GM19324 (cell line): ENCODE measurements around the gene CCM2.

Experiments
- ATAC-seq: cut with Tn5 transposase; IDR thresholded peaks from one replicate; pipeline ENCODE4 v1.9.1; 2021; ENCODE audit warnings: mild to moderate bottlenecking, moderate library complexity; ENCODE audit not compliant: unreplicated experiment, low FRiP score

Gene CCM2

DNA sequence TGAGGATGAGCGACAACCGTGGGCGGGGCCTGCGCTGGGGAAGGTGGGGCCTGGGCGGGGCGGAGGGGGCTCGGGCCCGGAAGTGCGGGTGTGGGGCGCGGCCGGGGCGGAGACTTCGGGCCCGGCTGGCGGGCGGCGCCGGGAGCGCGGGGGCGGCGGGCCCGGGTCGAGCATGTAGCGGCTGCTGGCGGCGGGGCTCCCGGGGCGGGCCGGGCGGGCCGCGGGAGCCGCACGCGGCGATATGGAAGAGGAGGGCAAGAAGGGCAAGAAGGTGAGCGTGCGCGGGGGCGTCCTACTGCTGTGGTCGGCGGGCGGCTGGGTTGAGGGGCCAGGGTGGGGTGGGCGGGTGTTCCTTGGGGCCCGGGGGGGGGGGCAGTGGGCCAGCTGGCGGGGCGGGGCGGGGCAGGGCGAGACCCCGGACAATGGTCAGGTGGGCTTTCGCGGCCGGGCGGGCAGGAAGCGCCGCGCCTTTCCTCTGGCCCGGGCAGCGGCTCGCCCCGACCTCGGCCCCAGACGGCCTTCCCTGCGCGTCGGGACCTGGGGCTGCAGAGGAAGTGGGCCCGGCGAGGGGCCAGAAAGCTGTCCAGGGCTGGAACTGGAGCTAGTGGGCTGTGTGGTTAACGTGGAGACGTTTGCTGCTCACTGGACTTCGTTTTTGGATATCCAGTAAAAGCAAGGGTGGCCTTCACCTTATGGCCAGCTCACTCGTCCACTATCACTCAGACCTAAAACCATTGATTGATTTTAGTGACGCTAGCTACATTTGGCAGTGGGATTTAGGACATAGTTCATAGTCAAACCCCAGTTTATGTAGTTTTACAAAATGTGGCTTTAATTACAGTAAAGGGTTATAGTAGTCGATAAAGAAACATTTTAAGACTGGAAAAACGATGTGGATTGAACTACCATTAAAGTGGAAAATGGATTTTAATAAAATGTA, at the start of gene CCM2:
CCM2 (plus strand) TSS at position 109 of the 940 bp plus-strand sequence; CDS start at position 242, 133 bp downstream.
- ATAC-seq, result peak; percentile 2

- no peak for ATAC-seq
These were observed 46.8 kb upstream of the CCM2 start for GRCh38 chr7:44953156-44953555.

- ATAC-seq, result no peak
These were observed 44.3 kb upstream of the CCM2 start for GRCh38 chr7:44955733-44956132.

DNA sequence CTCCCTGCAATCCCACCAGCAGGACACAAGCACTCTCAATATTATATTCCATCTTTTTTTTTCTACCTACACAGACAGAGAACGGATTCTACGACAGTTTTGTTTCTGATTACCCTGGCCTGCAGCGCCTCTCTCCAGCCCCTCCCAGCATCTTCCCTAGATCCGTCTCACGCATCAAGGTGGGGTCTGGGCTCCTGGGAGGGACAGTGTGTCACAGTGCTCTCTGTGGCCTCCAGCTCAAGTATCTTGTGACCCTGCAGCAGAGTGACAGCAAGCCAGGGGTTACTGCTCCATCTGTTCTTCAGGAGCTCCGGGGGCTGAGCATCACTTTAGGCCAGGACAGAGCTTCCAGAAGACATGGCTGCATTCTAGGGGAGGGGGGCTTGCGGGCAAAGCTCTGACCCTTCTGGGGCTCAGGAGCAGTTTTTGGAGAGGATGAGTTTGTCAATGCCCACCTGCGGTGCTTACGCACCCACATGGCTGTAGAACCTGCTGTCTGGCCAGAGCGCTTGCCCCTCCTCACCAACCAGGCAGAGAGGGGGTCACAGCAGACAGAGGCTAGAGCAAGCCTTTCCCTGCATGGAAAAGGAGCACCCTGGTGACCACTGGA, 43.7 kb upstream of the CCM2 start:
- ATAC-seq, result no peak

DNA sequence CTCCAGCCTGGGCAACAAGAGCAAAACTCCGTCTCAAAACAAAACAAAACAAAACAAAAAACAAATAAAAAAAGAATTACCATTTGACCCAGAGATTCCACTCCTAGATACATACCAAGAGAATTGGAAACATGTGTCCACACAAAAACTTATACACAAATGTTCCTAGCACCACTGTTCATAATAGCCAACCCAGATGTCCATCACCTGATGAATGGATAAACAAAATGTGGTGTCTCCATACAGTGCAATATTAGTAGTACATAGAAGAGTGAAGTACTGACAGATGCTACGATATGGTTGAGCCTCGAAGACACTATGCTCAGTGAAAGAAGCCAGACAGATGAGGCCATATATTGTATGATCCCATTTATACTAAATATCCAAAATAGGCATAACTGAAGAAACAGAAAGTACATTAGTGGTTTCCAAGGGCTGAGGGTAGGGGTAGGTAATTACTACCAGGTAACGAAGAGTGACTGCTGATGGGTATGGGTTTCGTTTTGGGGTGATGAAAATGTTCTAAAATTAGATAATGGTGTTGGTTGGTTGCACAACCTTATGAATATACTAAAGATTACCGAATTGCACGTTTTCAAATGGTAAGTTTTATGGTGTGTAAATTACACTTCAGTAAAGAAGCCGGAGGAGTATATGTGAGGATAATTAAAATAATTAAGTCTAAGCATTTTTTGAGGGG, 41.2 kb upstream of the CCM2 start:
- ATAC-seq, result no peak

GRCh38 chr7:44959433-44959951, 40.5 kb upstream of the CCM2 start:
- no peak for ATAC-seq

DNA sequence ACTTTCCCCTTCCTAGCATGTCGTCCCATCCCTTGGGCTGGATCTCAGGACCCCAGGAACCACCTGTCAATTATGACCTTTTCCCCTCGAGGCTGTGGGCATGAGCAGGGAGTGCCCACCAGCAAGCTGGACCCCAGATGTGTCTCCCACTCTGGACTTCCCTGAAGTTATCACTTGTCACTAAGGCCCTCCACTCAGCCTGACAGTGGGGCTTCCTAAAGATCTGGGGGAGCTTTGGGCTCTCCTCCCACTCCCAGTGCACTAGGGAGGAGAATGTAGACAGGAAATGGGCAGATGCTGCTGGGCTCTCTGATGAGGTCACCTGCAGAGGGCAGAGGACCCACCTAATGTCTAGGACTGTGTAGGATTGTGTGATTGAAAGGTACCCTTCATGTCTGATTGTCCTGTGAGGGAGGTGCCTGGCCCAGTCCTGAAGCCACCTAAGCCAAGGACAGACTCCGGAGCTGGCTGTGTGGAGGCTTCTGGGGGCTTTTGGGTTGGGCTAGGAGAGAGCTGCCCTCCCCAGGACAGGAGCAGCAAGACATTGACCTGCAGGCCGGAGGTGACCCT, 39.9 kb upstream of the CCM2 start:
- ATAC-seq, result no peak

DNA sequence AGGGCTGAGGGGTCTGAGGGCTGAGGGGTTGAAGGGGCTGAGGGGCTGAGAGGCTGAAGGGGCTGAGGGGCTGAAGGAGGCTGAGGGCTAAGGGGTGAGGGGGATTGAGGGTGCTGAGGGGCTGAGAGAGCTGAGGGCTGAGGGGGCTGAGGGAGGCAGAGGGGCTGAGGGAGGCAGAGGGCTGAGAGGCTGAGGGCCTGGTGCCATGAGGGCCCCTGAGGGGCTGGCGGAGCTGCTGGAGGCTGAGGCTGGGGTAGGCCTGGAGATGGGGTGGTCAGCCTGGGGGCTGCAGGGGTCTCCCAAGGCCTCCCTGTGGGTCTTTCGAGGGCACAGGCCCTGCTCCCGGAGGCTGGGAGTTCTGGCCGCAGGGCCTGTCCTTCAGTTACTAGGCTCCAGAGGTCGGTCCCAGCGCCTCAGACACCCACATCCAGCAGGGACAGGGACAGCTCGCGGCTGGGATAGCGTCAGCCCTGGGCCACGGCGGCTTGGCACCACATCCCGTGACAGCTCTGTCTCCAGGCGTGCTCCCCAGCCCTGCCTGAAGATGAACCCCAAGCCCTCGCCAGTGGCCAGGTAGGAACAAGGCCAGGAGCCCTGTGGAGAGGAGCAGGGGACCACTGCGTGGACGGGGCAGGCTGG, 38.0 kb upstream of the CCM2 start:
- no peak for ATAC-seq

GRCh38 chr7:44962483-44963251, 37.3 kb upstream of the CCM2 start:
- no peak for ATAC-seq

GRCh38 chr7:44963364-44964290, 36.4 kb upstream of the CCM2 start:
- ATAC-seq, result no peak

- no peak for ATAC-seq
These were observed 35.6 kb upstream of the CCM2 start for GRCh38 chr7:44964384-44964830.

GRCh38 chr7:44964831-44965440, 35.1 kb upstream of the CCM2 start:
- ATAC-seq, result no peak

DNA sequence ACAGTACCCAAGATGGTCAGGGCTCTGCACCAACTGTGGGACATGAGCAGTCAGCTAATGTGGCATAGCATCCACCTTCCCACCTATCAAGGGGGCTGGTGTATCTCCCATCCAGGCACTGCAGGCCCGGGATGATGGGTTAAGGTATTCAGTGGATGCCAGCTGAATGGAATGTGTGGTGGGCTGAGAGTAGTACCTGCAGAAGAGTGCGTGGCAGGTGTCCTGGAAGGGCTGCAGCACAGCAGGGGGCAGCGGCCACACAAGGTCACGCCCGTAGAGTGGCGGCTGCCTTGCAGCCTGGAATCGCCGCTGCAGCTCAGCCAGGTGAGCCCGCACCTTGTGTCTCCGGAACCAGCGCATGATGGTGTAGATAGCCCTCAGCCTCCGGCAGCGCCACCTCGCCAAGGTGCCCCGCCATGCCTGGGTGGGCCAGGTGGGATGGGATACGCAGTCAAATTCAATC, 34.5 kb upstream of the CCM2 start:
- no peak for ATAC-seq

DNA sequence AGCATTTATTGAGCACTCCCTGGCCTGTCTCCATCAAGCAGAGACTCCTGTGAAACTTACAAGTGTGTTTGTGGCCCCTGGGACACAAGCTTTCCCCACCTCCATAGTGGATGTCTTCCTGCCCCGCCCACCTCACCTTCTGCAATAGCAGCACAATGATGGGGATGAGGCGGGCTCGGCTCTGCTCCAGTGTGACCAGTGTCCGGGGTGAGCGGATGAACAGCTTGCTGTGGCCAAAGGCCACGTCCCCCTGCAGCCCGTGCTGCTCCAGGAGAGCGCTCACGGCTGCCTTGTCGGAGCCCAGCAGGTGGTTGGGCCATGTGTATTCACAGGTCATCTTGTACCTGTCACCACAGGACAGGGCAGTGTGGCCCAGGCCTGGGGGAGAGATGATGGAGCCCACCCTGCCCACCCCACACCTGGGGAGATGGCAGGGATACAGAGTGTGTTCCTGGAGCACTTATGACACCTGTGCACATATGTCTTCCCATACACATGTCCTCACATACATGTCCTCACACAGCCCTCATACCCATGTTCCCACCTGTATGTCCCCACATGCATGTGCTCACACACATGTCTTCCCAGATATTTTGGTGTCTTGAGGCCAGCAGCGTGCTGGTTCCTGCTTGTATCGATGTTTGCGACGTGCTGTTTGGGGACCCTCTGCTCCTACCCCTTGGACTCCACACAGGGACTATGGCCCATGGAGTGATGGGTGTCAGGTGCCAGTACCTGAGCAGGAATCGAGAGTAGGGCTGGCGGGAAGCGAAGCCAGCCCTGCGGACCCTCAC, 33.9 kb upstream of the CCM2 start:
- ATAC-seq, result no peak

- no peak for ATAC-seq
These were observed 33.1 kb upstream of the CCM2 start for GRCh38 chr7:44966731-44967538.
